Mucosa of stomach (tissue), 1 donor: ENCODE results near the gene FRAT2.

Source experiments
- H3K27me3 ChIP-seq: one replicate; pipeline ENCODE4 v1.7.0; 2013; ENCODE audit warnings: mild to moderate bottlenecking, low read length; ENCODE audit not compliant: control insufficient read depth, insufficient read depth
- H3K36me3 ChIP-seq: one replicate; pipeline ENCODE4 v1.7.0; 2013; ENCODE audit warnings: low read length; ENCODE audit not compliant: control insufficient read depth, insufficient read depth
- H3K4me1 ChIP-seq: one replicate; pipeline ENCODE4 v1.7.0; 2013; ENCODE audit warnings: mild to moderate bottlenecking, low read length; ENCODE audit not compliant: control insufficient read depth, insufficient read depth
- H3K4me3 ChIP-seq: one replicate; pipeline ENCODE4 v1.7.0; 2013; ENCODE audit warnings: low read length
- H3K9ac ChIP-seq: one replicate; pipeline ENCODE4 v1.7.0; 2013; ENCODE audit warnings: mild to moderate bottlenecking, low read length, moderate library complexity
- H3K9me3 ChIP-seq: one replicate; pipeline ENCODE4 v1.7.0; 2013; ENCODE audit warnings: mild to moderate bottlenecking, low read length, moderate library complexity; ENCODE audit not compliant: control insufficient read depth
- donor health status: Pancreatic carcinoma.

FRAT2 gene, protein sequence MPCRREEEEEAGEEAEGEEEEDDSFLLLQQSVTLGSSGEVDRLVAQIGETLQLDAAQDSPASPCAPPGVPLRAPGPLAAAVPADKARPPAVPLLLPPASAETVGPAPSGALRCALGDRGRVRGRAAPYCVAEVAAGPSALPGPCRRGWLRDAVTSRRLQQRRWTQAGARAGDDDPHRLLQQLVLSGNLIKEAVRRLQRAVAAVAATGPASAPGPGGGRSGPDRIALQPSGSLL

GRCh38 chr10:97334370-97335175 lies at the start of gene FRAT2:
Gene FRAT2 (minus strand): TSS chr10:97334729. CDS start chr10:97334572, 157 bp downstream.
- H3K9ac ChIP-seq = peak within 1 kb of the TSS; percentile 91
- no peaks in the 10 kb centered on the region for H3K9me3 ChIP-seq
- H3K4me3 ChIP-seq = peak within 1 kb of the TSS; percentile 88
- H3K27me3 ChIP-seq = no peaks in the 10 kb centered on the region
- H3K4me1 ChIP-seq = peaks cover 38% of the 10 kb centered on the region
- H3K36me3 ChIP-seq = no peaks in the 10 kb centered on the region

DNA sequence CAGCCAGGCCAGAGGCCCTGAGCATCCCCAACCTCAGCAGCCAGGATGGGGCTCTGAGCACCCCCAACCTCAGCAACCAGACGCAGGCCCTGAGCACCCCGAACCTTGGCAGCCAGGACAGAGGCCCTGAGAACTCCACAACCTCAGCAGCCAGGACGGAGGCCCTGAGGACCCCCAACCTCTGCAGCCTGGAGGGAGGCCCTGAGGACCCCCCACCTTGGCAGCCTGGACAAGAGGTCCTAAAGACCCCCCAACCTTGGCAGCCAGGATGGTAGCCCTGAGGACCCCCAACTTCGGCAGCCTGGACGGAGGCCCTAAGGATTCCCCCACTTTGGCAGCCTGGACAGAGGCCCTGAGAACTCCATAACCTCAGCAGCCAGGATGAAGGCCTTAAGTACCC lies 49.6 kb upstream of the FRAT2 start:
- no peak overlapping the region for H3K9ac ChIP-seq
- H3K36me3 ChIP-seq = no peaks in the 10 kb centered on the region
- H3K4me3 ChIP-seq = no peak overlapping the region
- H3K4me1 ChIP-seq = peaks cover 14% of the 10 kb centered on the region
- H3K9me3 ChIP-seq = no peaks in the 10 kb centered on the region
- H3K27me3 ChIP-seq = no peaks in the 10 kb centered on the region

DNA sequence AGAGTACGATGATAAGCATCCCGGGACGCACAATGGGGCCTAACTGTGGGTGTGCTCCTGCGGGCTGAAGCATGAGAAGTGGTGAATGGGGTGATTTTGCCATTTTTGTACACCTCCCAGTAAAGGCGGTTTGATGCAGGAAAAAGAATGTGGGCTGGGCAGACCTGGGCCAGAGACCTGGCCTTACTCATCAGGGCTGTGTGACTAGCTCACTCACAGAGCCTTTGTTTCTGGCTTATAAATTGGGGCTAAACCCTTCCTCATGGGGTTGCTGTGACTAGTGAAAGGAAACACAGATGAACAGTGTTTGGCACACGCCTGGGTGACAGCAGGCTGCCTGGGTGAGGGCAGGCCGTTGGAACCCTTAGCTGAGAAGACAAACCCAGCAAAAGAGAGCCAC lies 48.6 kb upstream of the FRAT2 start:
- no peak overlapping the region for H3K9ac ChIP-seq
- peaks cover 14% of the 10 kb centered on the region for H3K4me1 ChIP-seq
- H3K4me3 ChIP-seq = no peak overlapping the region
- H3K27me3 ChIP-seq = no peaks in the 10 kb centered on the region
- no peaks in the 10 kb centered on the region for H3K36me3 ChIP-seq
- H3K9me3 ChIP-seq = no peaks in the 10 kb centered on the region

DNA sequence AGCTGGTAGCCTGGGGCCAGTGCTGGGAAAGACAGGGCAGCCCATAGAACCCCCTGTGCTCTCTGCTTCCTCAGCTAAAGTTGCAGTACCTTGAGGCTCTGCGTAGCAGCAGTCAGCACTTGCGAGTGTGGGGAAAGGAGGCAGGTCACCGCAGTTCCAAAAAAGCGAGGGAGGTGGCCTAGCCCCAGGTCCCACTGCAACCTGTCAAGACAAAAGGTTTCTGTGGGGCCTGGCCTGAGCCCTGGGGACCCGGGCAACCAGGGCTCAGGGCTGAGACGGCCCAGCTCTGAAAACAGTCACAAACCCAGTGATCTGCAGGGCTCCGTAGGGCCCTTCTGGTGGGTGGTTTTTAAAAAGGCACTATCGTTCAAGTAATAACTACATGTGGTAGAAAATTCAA lies 47.1 kb upstream of the FRAT2 start:
- no peak overlapping the region for H3K9ac ChIP-seq
- H3K4me1 ChIP-seq = peaks cover 14% of the 10 kb centered on the region
- H3K36me3 ChIP-seq = no peaks in the 10 kb centered on the region
- H3K9me3 ChIP-seq = no peaks in the 10 kb centered on the region
- no peaks in the 10 kb centered on the region for H3K27me3 ChIP-seq
- no peak overlapping the region for H3K4me3 ChIP-seq

DNA sequence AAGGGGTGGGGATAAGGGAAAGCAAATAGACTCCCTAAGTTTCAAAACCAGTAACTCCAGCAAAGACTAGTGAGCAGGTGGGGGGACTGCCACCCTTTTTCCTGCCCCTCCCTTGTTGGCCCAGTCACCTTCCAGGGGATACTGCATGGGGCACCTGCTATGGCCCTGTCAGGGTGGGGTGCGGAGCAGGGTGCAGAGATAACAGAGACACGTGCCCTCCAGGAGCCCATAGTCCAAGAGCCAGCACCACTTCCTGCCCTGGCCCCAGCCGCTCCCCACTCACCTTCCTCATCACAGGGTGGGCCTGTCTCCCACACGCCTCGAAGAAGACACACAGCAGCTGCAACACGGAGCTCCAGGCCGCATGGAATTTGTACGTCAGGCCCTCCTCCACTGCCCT lies 46.0 kb upstream of the FRAT2 start:
- H3K36me3 ChIP-seq = no peaks in the 10 kb centered on the region
- H3K27me3 ChIP-seq = no peaks in the 10 kb centered on the region
- H3K9ac ChIP-seq = no peak overlapping the region
- no peak overlapping the region for H3K4me3 ChIP-seq
- peaks cover 14% of the 10 kb centered on the region for H3K4me1 ChIP-seq
- no peaks in the 10 kb centered on the region for H3K9me3 ChIP-seq

- no peaks in the 10 kb centered on the region for H3K9me3 ChIP-seq
- no peak overlapping the region for H3K9ac ChIP-seq
- H3K27me3 ChIP-seq = no peaks in the 10 kb centered on the region
- H3K4me3 ChIP-seq = no peak overlapping the region
- no peaks in the 10 kb centered on the region for H3K36me3 ChIP-seq
- peaks cover 14% of the 10 kb centered on the region for H3K4me1 ChIP-seq
Measured at GRCh38 chr10:97378933-97379921, 44.7 kb upstream of the FRAT2 start.

- H3K36me3 ChIP-seq = no peaks in the 10 kb centered on the region
- H3K9me3 ChIP-seq = no peaks in the 10 kb centered on the region
- H3K4me3 ChIP-seq = no peak overlapping the region
- H3K9ac ChIP-seq = no peak overlapping the region
- peaks cover 14% of the 10 kb centered on the region for H3K4me1 ChIP-seq
- no peaks in the 10 kb centered on the region for H3K27me3 ChIP-seq
Measured at GRCh38 chr10:97376413-97376812, 41.9 kb upstream of the FRAT2 start.

- no peak overlapping the region for H3K4me3 ChIP-seq
- peaks cover 6% of the 10 kb centered on the region for H3K36me3 ChIP-seq
- H3K4me1 ChIP-seq = no peaks in the 10 kb centered on the region
Measured at GRCh38 chr10:97373456-97373855, 38.9 kb upstream of the FRAT2 start.

DNA sequence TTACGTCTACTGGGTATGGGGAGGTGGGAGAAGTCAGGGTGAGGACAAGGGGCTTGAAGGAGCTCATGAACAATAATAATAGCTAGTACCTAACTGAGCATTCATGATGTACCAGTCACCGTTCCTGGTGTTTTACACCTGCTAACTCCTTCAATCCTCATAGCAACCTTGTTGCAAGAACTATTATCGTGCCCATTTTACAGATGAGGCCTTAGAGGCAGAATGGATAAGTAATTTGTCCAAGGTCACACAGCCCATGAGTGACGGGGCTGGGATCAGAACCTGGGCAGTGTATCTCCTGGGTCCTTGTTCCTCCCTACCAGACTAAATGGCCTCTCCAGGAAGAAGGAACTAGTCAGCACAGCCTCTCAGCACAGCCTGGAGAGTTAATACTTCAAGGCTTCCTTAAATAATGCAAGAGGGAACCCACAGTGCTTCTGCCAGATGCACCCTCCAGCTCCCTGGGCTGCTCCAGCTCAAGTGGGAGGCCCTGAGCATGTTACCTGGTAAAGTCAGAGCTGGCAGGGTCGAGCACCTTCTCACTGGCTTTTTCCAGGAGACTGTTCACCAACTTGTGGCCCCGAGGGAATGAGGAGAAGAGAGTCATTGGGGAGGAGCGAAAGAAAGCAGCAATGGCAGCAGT lies 37.8 kb upstream of the FRAT2 start:
- Histone ChIP-seq H3K36me3 (peaks cover 6% of the 10 kb centered on the region), H3K4me1 (no peaks in the 10 kb centered on the region), H3K4me3 (no peak overlapping the region), H3K27me3 (no peaks in the 10 kb centered on the region), H3K9ac (no peak overlapping the region), H3K9me3 (no peaks in the 10 kb centered on the region)

More at GRCh38 chr10:97373456-97373855, 38.9 kb upstream of the FRAT2 start:
- no peak overlapping the region for H3K9ac ChIP-seq
- H3K9me3 ChIP-seq = no peaks in the 10 kb centered on the region
- H3K27me3 ChIP-seq = no peaks in the 10 kb centered on the region

- no peak overlapping the region for H3K9ac ChIP-seq
- H3K9me3 ChIP-seq = no peaks in the 10 kb centered on the region
- no peak overlapping the region for H3K4me3 ChIP-seq
- H3K27me3 ChIP-seq = no peaks in the 10 kb centered on the region
- H3K4me1 ChIP-seq = no peaks in the 10 kb centered on the region
- peaks cover 6% of the 10 kb centered on the region for H3K36me3 ChIP-seq
Measured at GRCh38 chr10:97371696-97372095, 37.2 kb upstream of the FRAT2 start.

DNA sequence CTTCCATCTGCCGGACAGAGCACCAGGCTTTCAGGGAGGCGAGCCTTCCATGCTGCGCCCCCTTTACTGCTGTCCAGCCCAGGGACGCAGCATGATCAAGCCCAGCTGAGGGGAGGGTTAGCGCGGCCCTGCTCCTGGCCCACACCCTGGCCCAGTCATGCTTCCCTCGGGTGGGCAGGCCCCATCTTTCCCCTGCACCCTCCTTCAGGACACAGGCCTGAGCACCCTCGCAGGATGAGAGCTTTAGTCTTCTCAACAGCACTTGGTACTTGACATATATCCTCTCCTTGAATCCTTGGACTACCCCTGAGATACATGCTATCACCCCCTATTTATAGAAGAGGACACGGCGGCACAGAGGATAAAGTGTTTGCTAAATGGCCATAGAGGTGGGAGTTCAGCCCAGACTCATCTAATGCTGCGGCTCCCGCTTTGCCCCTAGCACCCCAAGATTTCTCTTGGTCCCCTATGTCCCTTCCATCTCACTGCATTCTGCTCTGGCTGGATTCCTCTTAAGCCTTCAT lies 32.7 kb upstream of the FRAT2 start:
- Histone ChIP-seq H3K4me1 (no peaks in the 10 kb centered on the region), H3K4me3 (no peak overlapping the region)

More for the DNA sequence above, 32.7 kb upstream of the FRAT2 start:
- no peaks in the 10 kb centered on the region for H3K9me3 ChIP-seq
- H3K27me3 ChIP-seq = no peaks in the 10 kb centered on the region
- H3K36me3 ChIP-seq = peaks cover 11% of the 10 kb centered on the region
- no peak overlapping the region for H3K9ac ChIP-seq
